NCI-H345 treated with DMSO at 0.1 percent for 48 hours (cell line): ENCODE data around the gene GFI1.
A peak's percentile ranks its signal among the peaks of the same experiment; 100 is the strongest.

ENCODE experiments used
- DNase-seq: peaks from one replicate; lab custom pipeline; 2025; ENCODE audit not compliant: unreplicated experiment; lab: John Stamatoyannopoulos, UW

The GFI1 gene

DNA sequence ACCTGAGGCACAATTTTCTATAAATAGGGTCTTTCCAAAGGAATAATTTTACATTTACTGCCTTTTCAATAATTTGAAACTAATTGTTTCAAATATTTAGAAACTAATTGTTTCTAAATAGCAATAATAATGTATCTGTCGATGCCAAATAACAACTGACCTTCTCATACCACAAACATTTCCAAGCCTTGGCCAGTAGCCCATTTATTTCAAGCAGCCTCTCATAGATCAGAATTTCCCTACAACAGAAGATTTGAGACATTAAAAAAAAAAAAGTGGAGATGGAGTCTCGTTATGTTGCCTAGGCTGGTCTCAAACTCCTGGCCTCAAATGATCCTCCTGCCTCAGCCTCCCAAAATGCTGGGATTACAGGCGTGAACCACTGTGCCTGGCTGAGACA, 2.1 kb upstream of the GFI1 start:
- no peak for DNase-seq

DNA sequence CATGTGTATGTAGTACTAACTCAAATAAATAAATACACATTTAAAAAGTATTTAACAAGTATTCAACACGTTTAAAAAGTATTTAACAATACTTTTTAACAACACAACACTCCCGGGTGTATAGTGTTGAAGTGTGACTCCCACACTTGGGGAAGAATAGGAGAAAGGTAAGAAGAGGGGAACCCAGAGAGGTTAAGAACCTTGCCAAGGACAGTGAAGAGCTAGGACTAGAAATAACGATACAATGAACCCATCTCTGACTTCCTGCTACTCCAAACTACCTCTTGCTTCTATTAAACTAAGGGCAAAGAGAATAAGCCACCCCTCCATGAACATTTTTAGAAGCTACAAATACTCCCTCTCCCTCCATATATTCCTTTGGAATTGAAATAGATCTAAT, 1.7 kb upstream of the GFI1 start:
- no peak for DNase-seq

DNA sequence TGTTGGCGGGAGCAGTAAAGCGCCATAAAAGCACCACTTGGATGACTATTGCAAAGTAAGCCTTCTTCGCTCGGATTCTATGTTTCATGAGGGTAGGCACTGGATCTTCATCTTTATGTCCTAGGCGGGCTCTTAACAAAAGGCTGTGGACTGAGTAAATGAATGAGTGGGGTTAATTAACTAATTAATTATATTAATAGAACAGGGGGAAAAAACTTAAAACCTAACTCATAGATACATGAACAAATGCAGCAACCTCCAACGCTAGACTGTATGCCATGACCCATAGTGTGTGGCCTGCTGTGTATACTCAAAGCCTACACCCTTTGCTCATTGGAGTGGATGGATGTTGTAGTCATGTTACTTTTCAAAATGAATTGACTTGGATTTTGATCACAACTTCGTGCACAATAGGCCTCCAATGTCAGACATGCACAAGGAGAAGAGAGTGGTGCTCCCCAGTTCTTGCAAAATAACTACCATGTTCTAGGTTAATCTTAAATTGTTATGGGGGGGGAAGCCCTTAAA, 417 bp upstream of the GFI1 start:
- no peak for DNase-seq

DNA sequence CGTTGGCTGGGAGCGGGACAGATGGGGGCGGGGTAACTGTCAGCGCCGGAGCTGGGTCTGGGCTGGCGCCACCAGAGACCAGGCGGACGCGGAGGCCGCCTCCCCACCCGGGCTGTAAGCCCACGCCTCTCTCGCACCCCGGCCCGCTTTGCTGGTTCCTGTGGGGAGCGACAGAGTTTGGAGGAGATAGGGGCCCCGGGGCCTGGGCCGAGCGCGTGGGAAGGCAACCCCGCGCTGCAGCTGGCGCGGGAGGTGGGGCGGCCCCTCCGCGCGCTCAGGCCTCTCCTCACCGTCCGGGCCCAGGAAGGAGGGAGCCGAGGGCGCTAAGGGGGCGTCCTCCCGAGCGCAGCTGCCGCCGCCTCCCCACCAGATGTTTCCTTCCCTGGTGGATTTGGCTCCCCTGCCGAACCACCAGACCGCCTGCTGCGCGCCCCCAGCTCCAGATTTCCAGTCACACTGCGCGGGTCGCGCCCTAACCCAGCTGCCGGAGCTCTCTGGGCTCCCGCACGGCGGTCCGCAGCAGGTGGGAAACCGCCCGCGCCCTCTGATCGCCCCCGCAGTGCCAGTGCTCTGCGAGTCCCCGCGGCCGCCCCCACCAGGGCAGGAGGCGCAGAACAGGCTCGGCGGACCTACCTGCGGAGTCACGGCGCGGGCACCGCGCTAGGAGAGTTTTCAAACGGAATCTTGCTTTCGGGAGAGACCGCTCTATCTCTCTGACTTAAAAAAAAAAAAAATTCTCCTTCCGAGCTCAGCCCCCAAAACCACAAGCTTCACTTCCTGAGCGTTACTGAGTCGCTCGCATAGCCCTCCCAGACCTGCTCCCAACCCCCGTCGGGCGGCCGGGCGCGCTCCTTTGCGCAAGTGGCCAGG, 1.1 kb downstream of the GFI1 start:
- peak; percentile 71 for DNase-seq

DNA sequence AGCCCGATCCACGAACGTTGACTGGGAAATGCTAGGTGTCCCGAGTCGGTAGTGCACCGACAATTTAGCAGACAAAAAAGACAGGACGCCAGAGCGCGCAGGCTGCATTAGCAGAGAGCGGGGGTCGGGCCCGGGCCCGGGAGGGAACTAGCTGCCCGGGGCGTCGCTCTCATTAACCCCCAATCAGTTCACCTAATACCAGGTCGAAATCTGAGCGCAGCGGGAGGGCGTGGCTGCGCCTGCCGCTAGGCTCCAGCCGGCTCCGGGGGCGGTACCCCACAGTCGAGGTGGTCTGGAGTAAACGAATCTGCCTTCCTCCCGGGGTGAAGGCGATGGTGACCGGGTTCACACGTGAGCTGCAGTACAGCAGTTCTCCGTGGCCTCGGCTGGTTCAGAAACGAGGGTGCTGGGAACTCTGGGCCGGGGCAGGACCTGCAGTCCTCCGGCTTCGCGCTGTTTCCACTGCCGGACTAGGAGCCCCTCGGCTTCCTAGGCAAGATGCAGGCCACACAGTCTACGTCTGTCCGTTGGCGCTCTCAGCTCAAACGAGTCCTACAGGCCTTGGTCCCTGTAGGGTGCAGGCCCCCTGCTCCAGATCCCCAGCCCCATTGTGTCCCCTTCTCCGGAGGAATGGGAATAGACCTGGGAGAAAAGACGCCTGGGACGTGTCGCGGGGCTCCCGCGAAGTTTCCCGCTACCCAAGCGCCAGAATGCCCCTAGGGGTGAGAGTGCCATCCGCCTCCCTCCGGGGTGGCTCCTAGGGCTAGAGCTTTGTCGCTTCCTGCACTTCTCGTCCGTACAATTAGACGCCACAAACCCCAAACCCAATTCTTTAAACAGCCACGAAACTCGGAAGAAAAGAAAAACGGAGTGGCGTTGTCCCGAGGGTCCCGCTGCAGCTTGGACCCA, 2.0 kb downstream of the GFI1 start:
- DNase-seq: peak; percentile 55

DNA sequence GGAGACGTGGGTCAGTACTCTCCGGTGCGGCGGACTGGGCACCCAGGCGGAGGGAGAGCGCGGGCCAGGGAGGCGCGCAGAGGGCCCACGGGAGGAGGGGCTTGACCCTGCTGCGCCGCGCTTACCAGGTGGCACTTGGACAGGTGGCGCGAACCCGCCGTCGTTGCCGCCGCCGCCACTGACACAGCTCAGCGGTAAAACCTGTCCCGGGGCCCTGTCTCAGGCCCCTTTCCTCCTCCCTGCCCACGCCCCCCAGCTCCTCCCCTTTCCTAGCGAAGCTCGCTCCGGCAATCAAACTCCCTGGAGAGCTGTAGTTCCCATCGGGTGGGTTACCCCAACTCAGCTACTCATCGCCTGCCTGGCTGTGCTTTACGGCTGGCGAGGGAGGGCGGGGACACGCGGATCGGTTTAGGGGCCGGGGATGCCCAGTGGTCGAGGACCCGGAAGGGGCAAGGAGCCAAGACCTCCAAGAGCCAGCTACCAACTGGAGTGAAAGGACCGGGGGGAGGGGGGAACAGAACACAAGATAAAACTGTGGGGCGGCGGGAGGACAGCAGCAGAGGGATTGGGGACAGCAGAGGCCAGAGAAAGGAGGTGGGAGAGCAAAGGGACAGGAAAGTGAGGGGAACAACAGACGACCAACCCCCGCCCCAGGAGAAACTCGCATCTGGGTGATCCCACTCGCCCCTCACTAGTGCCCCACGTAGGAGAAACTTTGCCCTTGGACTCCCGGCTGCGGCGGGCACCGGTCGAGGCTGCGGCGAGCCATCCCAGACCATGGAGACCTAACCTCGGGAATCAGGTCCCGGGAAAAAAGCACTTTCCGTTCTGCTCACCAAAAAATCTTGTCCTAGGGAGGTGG, 2.9 kb downstream of the GFI1 start:
- peak; percentile 41 for DNase-seq

DNA sequence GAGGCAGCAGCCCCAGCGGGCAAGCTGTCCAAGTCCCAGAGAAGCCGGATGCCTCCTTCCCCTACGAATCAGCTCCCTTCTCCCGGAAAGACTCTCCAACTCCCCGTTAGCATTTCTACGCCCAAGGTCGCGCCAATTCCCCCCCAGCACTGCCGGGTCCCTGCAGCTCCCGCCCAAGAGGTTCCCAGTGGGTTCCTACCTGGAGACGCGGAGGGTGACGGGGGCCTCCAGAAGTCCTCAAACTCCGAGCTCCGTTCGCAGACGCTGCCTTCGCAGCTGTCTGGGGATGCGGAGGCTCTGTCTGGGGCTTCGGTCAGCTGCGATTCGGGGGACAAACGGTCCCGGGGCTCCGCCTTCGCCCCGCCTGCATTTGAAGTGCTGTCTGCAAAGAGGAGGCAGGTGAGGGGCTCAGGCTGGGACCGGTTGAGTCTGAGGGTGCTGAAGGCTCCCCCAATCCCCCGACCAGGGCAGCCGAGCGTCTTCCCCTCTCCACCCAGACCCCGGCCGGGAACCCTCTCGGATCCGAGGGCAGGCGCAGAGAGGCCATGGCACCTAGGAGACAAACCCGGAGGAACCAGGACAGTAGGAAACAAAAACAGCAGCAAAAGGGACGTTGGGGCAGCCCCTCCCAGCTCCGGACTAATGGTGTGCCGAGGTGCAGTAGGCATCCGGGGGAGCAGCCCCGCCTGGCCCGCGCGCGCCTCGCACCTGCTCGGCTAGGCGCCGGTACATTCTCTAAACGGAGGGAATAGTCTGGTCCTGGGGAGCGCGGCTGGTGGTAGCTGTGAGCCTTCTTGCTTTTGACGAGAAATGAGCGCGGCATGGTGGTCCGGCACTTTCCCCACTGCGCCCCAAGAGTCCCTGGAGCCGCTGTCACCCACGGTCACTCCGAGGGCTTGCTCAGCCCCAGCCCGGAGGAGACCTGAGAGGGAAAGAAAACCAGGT, 3.8 kb downstream of the GFI1 start:
- no peak for DNase-seq

DNA sequence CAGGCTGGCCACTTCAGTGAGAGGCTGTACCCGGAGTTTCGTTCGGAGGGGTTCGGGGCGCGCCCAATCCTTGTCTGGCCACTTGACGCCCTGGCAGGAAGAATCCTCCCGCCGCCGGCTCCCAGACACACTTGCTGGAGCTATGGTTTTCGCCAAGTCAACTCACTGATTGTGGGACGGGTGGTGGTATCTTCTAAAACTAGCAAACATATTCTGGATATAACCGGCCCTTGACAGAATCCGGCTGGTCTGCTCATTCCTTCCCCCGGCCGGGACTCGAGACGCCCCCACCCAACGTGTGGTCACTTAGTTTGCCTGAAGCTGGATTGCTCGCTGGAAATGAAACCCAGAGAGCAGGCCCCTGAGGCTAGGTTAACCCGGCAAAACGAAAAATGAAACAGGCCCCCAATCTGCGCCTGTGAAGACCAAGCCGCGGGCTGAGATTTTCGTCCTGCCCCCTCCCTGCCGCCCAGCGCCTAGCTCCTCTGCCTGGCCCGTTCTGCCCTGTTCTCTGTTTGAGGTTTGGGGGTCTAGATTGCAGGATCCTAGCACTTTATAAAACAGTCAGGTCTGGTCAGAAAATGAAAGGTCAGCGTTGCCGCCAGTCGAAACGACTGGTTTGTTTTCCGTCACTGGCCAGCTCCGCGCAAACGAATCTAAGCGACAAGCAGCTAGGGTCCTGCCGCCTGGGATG, 4.6 kb downstream of the GFI1 start:
- no peak for DNase-seq

DNA sequence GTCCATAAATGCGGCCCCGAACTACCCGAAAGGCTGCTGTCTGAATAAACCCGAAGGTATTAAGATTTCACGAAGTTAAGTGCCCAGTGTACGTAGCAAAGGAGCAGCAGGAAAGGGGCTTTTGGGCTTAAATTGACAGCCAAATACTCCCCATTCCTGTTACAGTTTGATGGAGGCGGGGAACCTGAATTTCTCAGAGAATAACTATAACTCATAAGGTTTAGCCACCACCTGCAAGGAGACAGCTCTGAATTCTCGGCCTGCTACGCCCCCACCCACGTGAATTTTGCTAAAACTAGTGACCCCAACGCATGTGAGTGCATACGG, 5.2 kb downstream of the GFI1 start:
- DNase-seq: no peak

DNA sequence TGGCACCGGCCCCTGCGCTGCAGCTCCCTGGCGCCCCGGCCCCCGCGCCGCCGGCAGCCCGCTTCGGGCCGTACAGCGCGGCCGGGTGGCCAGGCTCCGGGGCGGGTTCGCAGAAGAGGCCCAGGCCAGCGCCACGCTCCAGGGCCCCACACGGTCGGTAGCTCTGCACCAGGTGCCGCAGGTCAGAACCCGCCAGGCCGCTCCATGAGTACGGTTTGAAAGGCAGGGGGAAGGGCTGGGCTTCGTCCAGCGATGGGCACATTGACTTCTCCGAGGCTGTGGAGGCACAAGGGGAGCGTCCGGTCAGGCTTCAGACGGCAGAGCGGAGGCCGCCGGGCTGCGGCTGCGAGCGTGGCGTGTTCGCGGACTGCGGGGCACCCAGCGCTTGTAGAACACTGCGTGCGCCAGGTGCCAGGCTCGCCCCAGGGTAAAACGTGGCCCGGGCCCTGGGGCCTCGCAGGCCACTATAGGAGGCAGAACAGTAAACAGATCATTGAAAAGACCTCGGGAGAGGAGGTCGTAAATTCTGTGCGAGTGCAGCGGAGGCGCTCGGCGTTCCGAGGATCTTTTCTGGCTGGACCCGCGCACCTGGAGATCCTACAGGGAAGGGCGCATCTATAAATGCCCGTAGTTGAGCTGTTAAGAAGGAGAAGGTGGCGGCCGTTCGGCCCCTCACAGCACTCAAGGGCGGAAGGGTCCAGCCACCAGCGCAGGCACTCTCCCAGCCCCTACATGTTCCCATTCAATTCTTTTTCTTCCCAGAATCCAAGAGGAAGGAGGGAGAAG, 5.7 kb downstream of the GFI1 start:
- no peak for DNase-seq

DNA sequence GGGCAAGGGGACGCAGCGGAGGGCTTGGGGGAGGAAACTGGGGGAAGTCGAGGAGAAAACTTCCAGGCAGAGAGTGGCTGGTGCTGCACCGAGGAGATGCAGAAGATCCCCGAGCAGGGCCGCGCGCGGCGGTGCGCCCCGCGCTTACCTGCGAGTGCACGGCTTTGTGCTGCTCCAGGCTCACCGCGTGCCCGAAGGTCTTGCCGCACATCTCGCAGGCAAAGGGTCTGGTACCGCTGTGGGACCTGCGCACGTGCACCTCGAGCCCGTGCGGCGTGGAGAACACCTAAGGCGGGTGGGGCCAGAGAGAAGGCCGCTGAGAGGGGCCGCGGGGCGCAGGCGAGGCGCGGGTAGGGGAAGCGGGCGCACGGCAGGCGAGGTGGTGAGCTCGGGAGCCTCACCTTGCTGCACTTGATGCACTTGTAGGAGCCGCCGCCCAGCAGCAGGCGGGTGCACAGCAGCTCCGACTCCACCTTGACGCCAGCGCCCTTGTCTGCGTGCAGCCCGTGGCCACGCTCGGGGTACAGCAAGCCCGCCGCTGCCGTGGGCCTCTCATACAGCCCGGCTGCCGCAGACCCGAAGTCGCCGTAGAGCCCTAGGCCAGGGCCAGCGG, 6.4 kb downstream of the GFI1 start:
- DNase-seq: no peak

DNA sequence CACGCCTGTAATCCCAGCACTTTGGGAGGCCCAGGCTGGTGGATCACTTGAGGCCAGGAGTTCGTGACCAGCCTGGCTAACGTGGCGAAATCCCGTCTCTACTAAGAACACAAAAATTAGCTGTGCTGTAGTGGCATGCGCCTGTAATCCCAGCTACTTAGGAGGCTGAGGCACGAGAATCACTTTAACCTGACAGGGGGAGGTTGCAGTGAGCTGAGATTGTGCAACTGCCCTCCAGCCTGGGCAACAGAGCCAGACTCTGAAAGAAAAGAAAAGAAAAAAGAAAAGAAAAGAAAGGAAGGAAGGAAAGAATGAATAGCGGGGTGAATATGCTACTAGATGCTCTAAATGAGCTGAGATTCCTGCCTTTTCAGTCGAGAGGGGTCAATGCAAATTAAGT, 7.1 kb downstream of the GFI1 start:
- no peak for DNase-seq

DNA sequence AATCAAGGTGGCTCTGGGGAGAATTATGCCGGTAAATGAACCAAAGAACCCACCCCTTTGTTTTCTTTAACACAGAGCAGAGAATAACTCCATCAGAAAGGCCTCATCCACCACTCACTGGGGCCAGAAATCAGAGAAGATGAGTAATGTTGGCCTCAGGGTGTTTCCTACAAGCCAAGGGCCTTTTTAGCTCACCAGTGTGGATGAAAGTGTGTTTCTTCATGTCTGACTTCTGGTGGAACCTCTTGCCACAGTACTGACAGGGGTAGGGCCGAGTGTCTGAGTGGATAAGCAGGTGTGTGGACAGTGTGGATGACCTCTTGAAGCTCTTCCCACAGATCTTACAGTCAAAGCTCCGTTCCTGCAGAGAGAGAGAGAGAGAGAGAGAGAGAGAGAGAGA, 8.3 kb downstream of the GFI1 start:
- no peak for DNase-seq

DNA sequence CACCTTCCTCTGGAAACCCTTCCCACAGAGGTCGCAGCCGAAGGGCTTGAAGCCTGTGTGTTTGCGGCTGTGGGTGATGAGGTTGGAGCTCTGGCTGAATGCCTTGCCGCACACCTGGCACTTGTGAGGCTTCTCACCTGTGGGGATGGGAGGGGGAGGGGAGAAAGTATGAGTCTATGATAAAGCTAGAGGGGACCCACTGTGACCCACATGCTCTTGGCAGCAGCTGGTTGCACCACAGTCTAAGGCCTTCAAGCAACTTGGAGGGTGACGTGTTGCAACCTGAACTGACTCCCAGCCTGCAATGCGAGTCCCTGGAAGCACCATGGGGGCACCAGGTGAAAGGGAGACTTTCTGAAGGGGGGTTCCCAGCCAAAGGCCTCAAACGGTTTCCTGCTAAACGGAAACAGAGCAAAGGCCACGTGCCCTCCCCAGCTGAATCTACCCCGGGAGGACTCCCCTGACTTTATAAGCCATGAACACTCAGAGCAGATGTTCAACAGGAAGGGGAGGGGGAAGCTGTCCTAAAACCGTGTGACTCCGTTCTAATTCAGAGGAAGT, 10.6 kb downstream of the GFI1 start:
- DNase-seq: no peak

DNA sequence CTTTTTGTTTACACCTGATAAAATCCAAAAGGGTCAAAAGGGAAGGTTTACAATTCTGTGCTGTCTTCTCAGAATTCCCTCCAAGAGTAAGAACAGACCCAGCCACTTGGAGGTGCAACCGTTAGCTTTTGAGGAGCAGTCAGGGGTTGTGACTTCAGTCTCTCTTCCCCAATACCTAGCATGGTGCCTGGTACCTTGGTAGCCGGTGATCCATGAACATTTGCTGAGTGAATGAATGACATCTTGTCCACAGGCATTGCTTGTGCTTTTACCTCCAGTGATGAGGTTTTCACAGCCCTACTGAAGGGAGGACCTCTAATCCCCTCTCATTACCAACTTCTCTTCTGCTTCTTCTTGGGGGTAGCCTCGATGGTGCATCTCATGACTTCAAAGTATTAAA, 11.7 kb downstream of the GFI1 start:
- no peak for DNase-seq

DNA sequence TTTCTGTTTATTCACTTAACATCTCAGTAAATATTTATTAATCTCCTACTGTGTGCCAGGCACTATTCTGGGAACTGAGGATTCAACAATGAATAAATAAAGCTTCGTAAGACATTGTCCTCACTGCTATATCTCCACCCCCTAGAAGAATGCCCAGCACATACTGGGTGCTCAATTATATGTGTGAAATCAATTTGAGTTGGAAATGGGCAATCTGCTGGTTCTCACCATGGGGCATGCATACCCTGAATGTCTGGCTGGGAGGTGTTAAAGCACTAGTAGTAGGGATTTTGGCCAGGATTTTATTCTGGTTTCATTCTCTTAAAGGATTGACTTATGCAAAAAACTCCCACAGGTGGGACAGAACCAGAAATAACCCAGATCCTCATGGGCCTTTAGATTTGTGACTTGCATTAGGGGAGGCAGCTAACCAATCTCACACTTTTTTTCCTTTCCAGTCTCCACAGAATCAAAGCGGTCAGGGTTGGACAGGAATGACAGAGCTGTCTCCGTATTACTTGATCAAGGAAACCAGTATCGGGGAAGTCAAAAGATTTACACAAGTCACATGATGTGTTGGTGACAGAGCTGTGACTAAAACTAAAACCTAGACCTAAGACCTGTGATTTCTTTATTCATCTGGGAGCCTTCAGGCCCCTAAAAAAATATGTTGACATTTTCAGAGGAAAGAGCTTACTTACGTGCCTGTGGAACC, 12.8 kb downstream of the GFI1 start:
- no peak for DNase-seq

DNA sequence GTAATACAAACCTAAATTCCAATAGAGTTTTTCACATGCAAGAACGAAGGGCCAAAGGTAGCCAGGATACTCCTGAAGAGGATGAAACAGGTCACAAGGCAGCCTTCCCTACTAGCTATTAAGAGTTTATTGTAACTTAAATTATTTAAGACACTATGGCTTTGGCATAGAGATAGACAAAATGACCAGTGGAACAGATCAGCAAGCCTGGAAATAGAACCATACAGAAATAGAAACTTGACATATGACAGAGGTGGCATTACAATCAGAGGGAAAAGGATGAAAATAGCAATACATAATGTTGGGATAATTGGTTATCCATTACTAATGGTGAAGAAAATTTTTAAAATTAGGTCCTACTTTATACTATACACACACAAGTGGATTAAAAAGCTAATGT, 16.5 kb downstream of the GFI1 start:
- DNase-seq: no peak
